Mesendoderm (in vitro differentiated cells): ENCODE measurements around the gene AGXT.

Experiments used
- DNase-seq: peaks from one replicate; pipeline ENCODE4 v3.0.0; 2013
- H2AK5ac ChIP-seq: 2 replicates; pipeline ENCODE4 v1.6.1; 2013; ENCODE audit warnings: low read length, inconsistent platforms
- H2BK120ac ChIP-seq: 2 replicates; pipeline ENCODE4 v1.6.1; 2013; ENCODE audit warnings: low read depth, mild to moderate bottlenecking, low read length, moderate library complexity, mixed read lengths
- H2BK15ac ChIP-seq: replicated peaks from 2 replicates; pipeline ENCODE4 v1.6.1; 2013; ENCODE audit warnings: low read depth, mild to moderate bottlenecking, moderate library complexity
- H2BK5ac ChIP-seq: 2 replicates; pipeline ENCODE4 v1.6.1; 2013; ENCODE audit warnings: low read length, inconsistent platforms
- H3K18ac ChIP-seq: 2 replicates; pipeline ENCODE4 v1.6.1; 2013; ENCODE audit warnings: mild to moderate bottlenecking, low read length, mixed read lengths
- H3K23ac ChIP-seq: one replicate; pipeline ENCODE4 v1.6.1; 2013; ENCODE audit warnings: low read length
- H3K27ac ChIP-seq: 2 replicates; pipeline ENCODE4 v1.5.1; 2013; ENCODE audit warnings: low read depth, mild to moderate bottlenecking, inconsistent platforms, low read length, moderate library complexity
- H3K27me3 ChIP-seq: 2 replicates; pipeline ENCODE4 v1.6.1; 2013; ENCODE audit warnings: low read length, control low read depth, mild to moderate bottlenecking, inconsistent platforms; ENCODE audit not compliant: insufficient read depth, poor library complexity
- H3K36me3 ChIP-seq: 2 replicates; pipeline ENCODE4 v1.6.1; 2013; ENCODE audit warnings: low read length, inconsistent platforms; ENCODE audit not compliant: control insufficient read depth, insufficient read depth
- H3K4ac ChIP-seq: one replicate; pipeline ENCODE4 v1.6.1; 2013; ENCODE audit warnings: low read depth, mild to moderate bottlenecking, low read length, moderate library complexity
- H3K4me1 ChIP-seq: 2 replicates; pipeline ENCODE4 v1.6.1; 2013; ENCODE audit warnings: low read depth, low read length, inconsistent platforms; ENCODE audit not compliant: control insufficient read depth
- H3K4me2 ChIP-seq: 2 replicates; pipeline ENCODE4 v1.6.1; 2013; ENCODE audit warnings: low read length
- H3K4me3 ChIP-seq: 2 replicates; pipeline ENCODE4 v1.5.1; 2013; ENCODE audit warnings: mild to moderate bottlenecking, low read length
- H3K56ac ChIP-seq: one replicate; pipeline ENCODE4 v1.6.1; 2013; ENCODE audit warnings: low read length
- H3K79me1 ChIP-seq: 2 replicates; pipeline ENCODE4 v1.6.1; 2013; ENCODE audit warnings: low read length, inconsistent platforms
- H3K79me2 ChIP-seq: 2 replicates; pipeline ENCODE4 v1.6.1; 2013; ENCODE audit warnings: mild to moderate bottlenecking, low read length; ENCODE audit not compliant: control insufficient read depth, insufficient read depth
- H3K9ac ChIP-seq: 2 replicates; pipeline ENCODE4 v1.6.1; 2013; ENCODE audit warnings: low read length, inconsistent platforms
- H4K5ac ChIP-seq: one replicate; pipeline ENCODE4 v1.6.1; 2013; ENCODE audit warnings: low read length
- H4K8ac ChIP-seq: one replicate; pipeline ENCODE4 v1.6.1; 2013; ENCODE audit warnings: low read depth, mild to moderate bottlenecking, control low read depth, low read length, moderate library complexity
- WGBS: extraction: QIAGEN DNeasy Blood & Tissue Kit; methylation state at CpG from one replicate; pipeline ENCODE4 v1.1.7; 2013; ENCODE audit warnings: low lambda C conversion rate, missing lambda C conversion rate; ENCODE audit not compliant: insufficient coverage; ENCODE audit errors: extremely low coverage; 5-methylcytosine and 5-hydroxymethylcytosine counted together

Gene AGXT

GRCh38 chr2:240919161-240919781, 50.6 kb downstream of the AGXT start:
- no peaks in the 10 kb centered on the region for H3K36me3 ChIP-seq
- no peak overlapping the region for H4K5ac ChIP-seq
- DNase-seq, result no peak
- no peak overlapping the region for H3K23ac ChIP-seq
- no peaks in the 10 kb centered on the region for H3K79me2 ChIP-seq
- no peak overlapping the region for H2BK5ac ChIP-seq
- H3K18ac ChIP-seq, result no peak overlapping the region
- H3K4me2 ChIP-seq, result no peak overlapping the region
- no peak overlapping the region for H3K4ac ChIP-seq
- H2AK5ac ChIP-seq, result no peak overlapping the region
- no peaks in the 10 kb centered on the region for H3K27me3 ChIP-seq
- H3K56ac ChIP-seq, result no peak overlapping the region
- no peak overlapping the region for H4K8ac ChIP-seq
- H3K27ac ChIP-seq, result no peak overlapping the region
- H3K4me3 ChIP-seq, result no peak overlapping the region
- no peaks in the 10 kb centered on the region for H3K4me1 ChIP-seq
- no CpG with 5 or more reads among the region's 19 CpGs for WGBS
- no peak overlapping the region for H3K9ac ChIP-seq
- no peak overlapping the region for H2BK120ac ChIP-seq
- H2BK15ac ChIP-seq, result no peak overlapping the region
- H3K79me1 ChIP-seq, result no peaks in the 10 kb centered on the region

GRCh38 chr2:240919786-240920782, 51.5 kb downstream of the AGXT start:
- Histone ChIP-seq H3K56ac (no peak overlapping the region), H3K36me3 (no peaks in the 10 kb centered on the region), H3K27ac (no peak overlapping the region), H3K4me2 (no peak overlapping the region), H3K23ac (no peak overlapping the region), H3K9ac (no peak overlapping the region), H4K8ac (no peak overlapping the region), H2BK15ac (no peak overlapping the region), H2BK5ac (no peak overlapping the region), H2BK120ac (no peak overlapping the region), H3K4me3 (no peak overlapping the region), H3K4me1 (no peaks in the 10 kb centered on the region), H3K79me2 (no peaks in the 10 kb centered on the region), H3K4ac (no peak overlapping the region), H4K5ac (no peak overlapping the region), H3K18ac (no peak overlapping the region), H3K27me3 (no peaks in the 10 kb centered on the region), H3K79me1 (no peaks in the 10 kb centered on the region), H2AK5ac (no peak overlapping the region)
- WGBS, result no CpG with 5 or more reads among the region's 31 CpGs
- DNase-seq, result no peak

- no CpG with 5 or more reads among the region's 4 CpGs for WGBS
- Histone ChIP-seq H2BK120ac (no peak overlapping the region), H3K4me1 (no peaks in the 10 kb centered on the region), H2BK15ac (no peak overlapping the region), H3K56ac (no peak overlapping the region), H3K4ac (no peak overlapping the region), H3K79me2 (no peaks in the 10 kb centered on the region), H4K8ac (no peak overlapping the region), H4K5ac (no peak overlapping the region), H3K79me1 (no peaks in the 10 kb centered on the region), H2AK5ac (no peak overlapping the region), H3K27ac (no peak overlapping the region), H3K9ac (no peak overlapping the region), H3K18ac (no peak overlapping the region), H3K23ac (no peak overlapping the region), H3K36me3 (no peaks in the 10 kb centered on the region), H3K27me3 (no peaks in the 10 kb centered on the region), H2BK5ac (no peak overlapping the region), H3K4me2 (no peak overlapping the region), H3K4me3 (no peak overlapping the region)
- no peak for DNase-seq
Observed at GRCh38 chr2:240920783-240921231, 52.2 kb downstream of the AGXT start.

GRCh38 chr2:240921311-240921994, 52.8 kb downstream of the AGXT start:
- H4K5ac ChIP-seq, result no peak overlapping the region
- no peak overlapping the region for H2AK5ac ChIP-seq
- H4K8ac ChIP-seq, result no peak overlapping the region
- no peak overlapping the region for H2BK120ac ChIP-seq
- H3K4me3 ChIP-seq, result no peak overlapping the region
- H3K9ac ChIP-seq, result no peak overlapping the region
- H3K18ac ChIP-seq, result no peak overlapping the region
- H2BK15ac ChIP-seq, result no peak overlapping the region
- H3K4me2 ChIP-seq, result no peak overlapping the region
- H3K27me3 ChIP-seq, result no peaks in the 10 kb centered on the region
- H3K79me2 ChIP-seq, result no peaks in the 10 kb centered on the region
- H3K27ac ChIP-seq, result no peak overlapping the region
- H3K4ac ChIP-seq, result no peak overlapping the region
- no CpG with 5 or more reads among the region's 13 CpGs for WGBS
- no peak overlapping the region for H2BK5ac ChIP-seq
- no peak for DNase-seq
- no peaks in the 10 kb centered on the region for H3K4me1 ChIP-seq
- no peaks in the 10 kb centered on the region for H3K79me1 ChIP-seq
- H3K23ac ChIP-seq, result no peak overlapping the region
- no peak overlapping the region for H3K56ac ChIP-seq
- no peaks in the 10 kb centered on the region for H3K36me3 ChIP-seq

GRCh38 chr2:240921995-240922244, 53.3 kb downstream of the AGXT start:
- no peaks in the 10 kb centered on the region for H3K36me3 ChIP-seq
- H3K4me2 ChIP-seq, result no peak overlapping the region
- no peak overlapping the region for H3K23ac ChIP-seq
- no peak overlapping the region for H3K56ac ChIP-seq
- H3K79me1 ChIP-seq, result no peaks in the 10 kb centered on the region
- H3K9ac ChIP-seq, result no peak overlapping the region
- no peaks in the 10 kb centered on the region for H3K4me1 ChIP-seq
- H2BK15ac ChIP-seq, result no peak overlapping the region
- no peak overlapping the region for H3K18ac ChIP-seq
- H3K4ac ChIP-seq, result no peak overlapping the region
- no peak overlapping the region for H2AK5ac ChIP-seq
- H3K4me3 ChIP-seq, result no peak overlapping the region
- H3K27me3 ChIP-seq, result no peaks in the 10 kb centered on the region
- H4K5ac ChIP-seq, result no peak overlapping the region
- H3K79me2 ChIP-seq, result no peaks in the 10 kb centered on the region
- H4K8ac ChIP-seq, result no peak overlapping the region
- no peak overlapping the region for H3K27ac ChIP-seq
- no peak overlapping the region for H2BK5ac ChIP-seq
- WGBS, result no CpG with 5 or more reads among the region's 1 CpG
- H2BK120ac ChIP-seq, result no peak overlapping the region
- DNase-seq, result no peak
